Tibial artery (tissue), 4 donors: ENCODE results near the gene RIN1.
A peak's percentile ranks its signal among the peaks of the same experiment; 100 is the strongest.

ENCODE experiments used
- DNase-seq, 2 donors: peaks; one replicate each; pipeline ENCODE4 v3.0.0-alpha.2; 2019
- H3K27ac ChIP-seq, 2 donors: fragments of 200-600 bp; sonication (generic) in 1 of 2; 1 replicate in 1 of 2; 2 replicates in 1 of 2; pipeline ENCODE4 v1.5.1; 2018 to 2019; ENCODE audit warnings: mild to moderate bottlenecking in 1 of 2
- H3K27me3 ChIP-seq, 2 donors: fragments of 200-600 bp; sonication (generic) in 1 of 2; one replicate each; pipeline versions ENCODE4 v1.5.1 to v1.6.0; 2016 to 2019
- H3K36me3 ChIP-seq, 3 donors: fragments of 200-600 bp; sonication (generic) in 2 of 3; one replicate each; pipeline ENCODE4 v1.5.1; 2016 to 2019; ENCODE audit warnings: mild to moderate bottlenecking in 2 of 3
- H3K4me1 ChIP-seq, 4 donors: fragments of 200-600 bp; sonication (generic) in 2 of 4; 1 replicate in 3 of 4; 2 replicates in 1 of 4; pipeline ENCODE4 v1.5.1; 2016 to 2019
- H3K4me3 ChIP-seq, 2 donors: fragments of 200-600 bp; sonication (generic) in 1 of 2; 1 replicate in 1 of 2; 2 replicates in 1 of 2; pipeline ENCODE4 v1.5.1; 2018 to 2019; ENCODE audit warnings: mild to moderate bottlenecking in 2 of 2
- H3K9me3 ChIP-seq, 3 donors: fragments of 200-600 bp; sonication (generic) in 1 of 3; one replicate each; pipeline ENCODE4 v1.5.1; 2016 to 2019
- intact Hi-C: fragments of 100-400 bp; cut with DNase I; formaldehyde crosslinking; loops from one replicate; pipeline ENCODE4 v1.15.0; 2023; ENCODE audit warnings: low total_unique reads
- TF ChIP-seq, protein P1 (sequence below), 2 experiments: fragments of 200-600 bp in 1 of 2; fragments of 450-650 bp in 1 of 2; IDR thresholded peaks; one replicate each; pipeline ENCODE4 v1.5.1; 2017 to 2019; ENCODE audit warnings: antibody characterized with exemption in 2 of 2, mild to moderate bottlenecking in 1 of 2, moderate library complexity in 1 of 2

Gene RIN1

GRCh38 chr11:66337103-66337899 is 1.1 kb upstream of the RIN1 start:
- TF ChIP-seq, protein P1, sequence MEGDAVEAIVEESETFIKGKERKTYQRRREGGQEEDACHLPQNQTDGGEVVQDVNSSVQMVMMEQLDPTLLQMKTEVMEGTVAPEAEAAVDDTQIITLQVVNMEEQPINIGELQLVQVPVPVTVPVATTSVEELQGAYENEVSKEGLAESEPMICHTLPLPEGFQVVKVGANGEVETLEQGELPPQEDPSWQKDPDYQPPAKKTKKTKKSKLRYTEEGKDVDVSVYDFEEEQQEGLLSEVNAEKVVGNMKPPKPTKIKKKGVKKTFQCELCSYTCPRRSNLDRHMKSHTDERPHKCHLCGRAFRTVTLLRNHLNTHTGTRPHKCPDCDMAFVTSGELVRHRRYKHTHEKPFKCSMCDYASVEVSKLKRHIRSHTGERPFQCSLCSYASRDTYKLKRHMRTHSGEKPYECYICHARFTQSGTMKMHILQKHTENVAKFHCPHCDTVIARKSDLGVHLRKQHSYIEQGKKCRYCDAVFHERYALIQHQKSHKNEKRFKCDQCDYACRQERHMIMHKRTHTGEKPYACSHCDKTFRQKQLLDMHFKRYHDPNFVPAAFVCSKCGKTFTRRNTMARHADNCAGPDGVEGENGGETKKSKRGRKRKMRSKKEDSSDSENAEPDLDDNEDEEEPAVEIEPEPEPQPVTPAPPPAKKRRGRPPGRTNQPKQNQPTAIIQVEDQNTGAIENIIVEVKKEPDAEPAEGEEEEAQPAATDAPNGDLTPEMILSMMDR (IDR thresholded peaks at IDR 0.05) = no peak
- Histone ChIP-seq H3K36me3 (peaks cover 22 to 75% (median 47%) of the 10 kb centered on the region in 3 donors), H3K9me3 (no peaks in the 10 kb centered on the region), H3K27me3 (no peaks in the 10 kb centered on the region), H3K4me3 (peak overlapping the region in 1 of 2 donors; percentile 66), H3K27ac (peak overlapping the region in 1 of 2 donors; percentile 57), H3K4me1 (peaks cover 0 to 36% (median 25%) of the 10 kb centered on the region in 4 donors)
- intact Hi-C loops = no loop called here
- peak in 1 of 2 donors; percentile 18 for DNase-seq

- H3K36me3 ChIP-seq = peaks cover 12 to 67% (median 35%) of the 10 kb centered on the region in 3 donors
- no peaks in the 10 kb centered on the region for H3K27me3 ChIP-seq
- intact Hi-C loops = no loop called here
- DNase-seq = peak in 1 of 2 donors; percentile 24
- peaks cover 0 to 36% (median 25%) of the 10 kb centered on the region in 4 donors for H3K4me1 ChIP-seq
- H3K27ac ChIP-seq = peak overlapping the region; percentile 57 to 72
- H3K4me3 ChIP-seq = peak overlapping the region; percentile 54 to 66
- TF ChIP-seq, protein P1 (IDR thresholded peaks at IDR 0.05) = no peak
- H3K9me3 ChIP-seq = no peaks in the 10 kb centered on the region
Measured at GRCh38 chr11:66335531-66336233, 552 bp downstream of the RIN1 start.

GRCh38 chr11:66334605-66335442 is 1.4 kb downstream of the RIN1 start:
- TF ChIP-seq, protein P1 (IDR thresholded peaks at IDR 0.05) = no peak
- Histone ChIP-seq H3K36me3 (peaks cover 6 to 58% (median 26%) of the 10 kb centered on the region in 3 donors), H3K4me3 (peak overlapping the region; percentile 54 to 66), H3K4me1 (peaks cover 0 to 36% (median 25%) of the 10 kb centered on the region in 4 donors), H3K9me3 (no peaks in the 10 kb centered on the region), H3K27ac (no peak overlapping the region), H3K27me3 (no peaks in the 10 kb centered on the region)
- intact Hi-C loops = no loop called here
- peak in 1 of 2 donors; percentile 22 for DNase-seq

GRCh38 chr11:66333896-66334604 is 2.2 kb downstream of the RIN1 start:
- H3K4me1 ChIP-seq = peaks cover 0 to 37% (median 25%) of the 10 kb centered on the region in 4 donors
- TF ChIP-seq, protein P1 (IDR thresholded peaks at IDR 0.05) = no peak
- H3K27ac ChIP-seq = no peak overlapping the region
- H3K4me3 ChIP-seq = no peak overlapping the region
- no peaks in the 10 kb centered on the region for H3K9me3 ChIP-seq
- no peaks in the 10 kb centered on the region for H3K27me3 ChIP-seq
- DNase-seq = peak in 1 of 2 donors; percentile 13
- peaks cover under 1 to 51% (median 18%) of the 10 kb centered on the region in 3 donors for H3K36me3 ChIP-seq
- intact Hi-C loops = no loop called here
